ENCODE results near the gene PPFIA2.
"Not testable (repeated sequence)": the region's sequence is repeated elsewhere in the genome, so short reads cannot be mapped to it uniquely, and the experiment has no call there.

The PPFIA2 gene

DNA sequence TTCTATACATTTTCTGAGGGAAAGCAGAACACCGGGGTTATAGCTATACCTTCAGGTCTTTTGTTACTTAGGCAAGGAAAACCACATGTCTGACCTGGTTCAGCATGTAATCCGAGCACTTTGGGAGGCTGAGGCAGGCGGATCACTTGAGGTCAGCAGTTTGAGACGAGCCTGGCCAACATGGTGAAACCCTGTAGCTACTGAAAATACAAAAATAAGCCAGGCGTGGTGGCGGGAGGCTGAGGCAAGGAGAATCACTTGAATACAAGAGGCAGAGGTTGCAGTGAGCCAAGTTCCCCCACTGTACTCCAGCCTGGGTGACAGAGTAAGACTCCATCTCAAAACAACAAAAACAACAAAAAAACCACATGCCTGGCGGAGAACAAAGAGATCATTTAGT lies 503.7 kb downstream of the PPFIA2 start:
- no peak for DNase-seq

DNA sequence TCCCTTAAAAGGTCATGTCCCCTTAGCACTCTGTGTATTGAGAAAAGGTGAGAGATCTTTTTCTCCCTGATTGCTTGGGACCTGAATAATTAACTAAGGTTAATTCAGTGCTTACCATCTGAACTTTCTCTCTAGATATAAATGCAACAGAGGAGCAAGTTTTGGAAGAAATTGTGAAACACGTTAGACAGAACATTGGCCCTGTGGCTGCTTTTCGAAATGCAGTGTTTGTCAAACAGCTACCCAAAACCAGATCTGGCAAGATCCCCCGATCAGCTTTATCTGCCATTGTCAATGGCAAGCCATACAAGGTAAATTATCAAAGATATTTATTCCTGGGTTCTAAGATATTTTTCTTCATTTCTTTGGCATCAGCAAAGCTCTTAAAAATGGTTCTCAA lies 505.8 kb downstream of the PPFIA2 start:
- DNase-seq = no peak

GRCh38 chr12:81252228-81252627 lies 506.9 kb downstream of the PPFIA2 start:
- DNase-seq = no peak

GRCh38 chr12:81249976-81250375 lies 509.2 kb downstream of the PPFIA2 start:
- no peak for DNase-seq

GRCh38 chr12:81245907-81246570 lies 513.1 kb downstream of the PPFIA2 start:
- no peak for DNase-seq

GRCh38 chr12:81245458-81245857 lies 513.7 kb downstream of the PPFIA2 start:
- DNase-seq = no peak

- DNase-seq = no peak
These were observed 527.4 kb downstream of the PPFIA2 start for GRCh38 chr12:81231574-81232368.

DNA sequence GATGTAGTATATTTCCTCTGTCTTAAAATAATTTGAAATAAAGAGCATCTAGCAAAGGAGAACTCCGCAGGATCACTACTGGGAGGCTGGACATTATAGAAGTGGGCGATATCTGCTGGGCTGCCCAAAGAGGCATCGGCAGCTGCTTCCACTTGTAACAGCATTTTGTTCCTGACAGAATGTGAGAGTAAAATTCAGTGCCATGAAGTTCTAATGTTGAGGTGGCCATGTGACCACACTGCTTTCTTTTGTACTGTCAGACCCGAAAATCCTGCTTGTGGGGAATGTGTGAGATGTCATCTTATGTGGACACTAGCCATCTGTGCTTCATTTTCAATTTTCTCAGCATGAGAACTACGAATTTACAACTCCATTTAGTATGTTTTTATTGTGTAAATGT lies 529.4 kb downstream of the PPFIA2 start:
- DNase-seq = no peak

DNA sequence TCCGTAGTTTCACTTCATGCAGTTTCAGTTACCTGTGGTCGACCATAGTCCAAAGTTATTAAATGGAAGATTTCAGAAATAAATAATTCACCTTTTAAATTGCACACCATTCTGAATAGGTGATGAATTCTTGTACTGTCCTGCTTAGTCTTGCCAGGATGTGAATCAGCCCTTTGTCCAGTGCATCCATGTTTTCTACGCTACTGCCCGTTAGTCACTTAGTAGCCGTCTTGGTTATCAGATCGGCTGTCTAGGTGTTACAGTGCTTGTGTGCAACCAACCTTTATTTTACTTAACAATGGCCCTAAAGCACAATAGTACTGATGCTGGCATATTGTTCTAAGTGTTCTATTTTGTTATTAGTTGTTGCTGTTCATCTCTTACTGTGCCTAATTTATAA lies 534.5 kb downstream of the PPFIA2 start:
- DNase-seq = no peak

GRCh38 chr12:81222846-81223592 lies 536.1 kb downstream of the PPFIA2 start:
- no peak for DNase-seq

DNA sequence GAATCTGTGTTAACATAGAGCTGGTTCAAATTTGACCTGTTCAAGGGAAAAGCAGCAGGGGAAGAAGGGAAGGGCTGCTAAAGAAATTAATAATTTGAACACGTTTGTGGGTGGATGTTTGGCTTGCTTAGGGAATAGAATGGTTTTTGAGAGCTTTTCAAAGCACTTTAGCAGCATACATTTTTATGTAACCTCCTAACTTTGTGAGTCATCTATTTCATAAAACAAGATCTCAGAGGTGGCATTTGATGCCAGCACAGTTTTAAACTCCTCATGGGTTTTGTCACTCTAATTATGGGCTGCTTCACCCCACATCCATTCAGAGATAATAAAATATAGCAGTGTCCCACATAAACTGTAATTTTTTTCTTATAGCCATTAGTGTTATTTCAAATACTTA lies 537.5 kb downstream of the PPFIA2 start:
- no peak for DNase-seq

DNA sequence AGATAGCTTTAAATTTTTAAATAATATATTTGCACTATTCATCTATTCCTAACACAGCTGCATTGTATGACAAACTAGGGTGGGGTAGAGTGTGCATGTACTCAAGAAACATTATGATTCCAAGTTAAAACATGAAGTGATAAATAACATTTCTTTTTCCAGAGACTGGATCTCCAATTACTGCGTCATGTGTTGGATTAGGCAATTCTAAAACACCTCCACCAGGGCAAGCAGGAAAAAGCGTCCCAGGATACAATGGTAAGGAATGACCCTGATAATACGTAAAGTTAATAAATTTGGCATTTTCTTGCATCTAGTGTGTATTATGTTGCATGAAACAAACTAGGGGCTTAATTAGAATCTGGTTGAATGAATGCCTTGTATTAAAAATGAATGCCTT lies 542.4 kb downstream of the PPFIA2 start:
- no peak for DNase-seq

GRCh38 chr12:81212996-81213696 lies 546.0 kb downstream of the PPFIA2 start:
- DNase-seq = no peak

GRCh38 chr12:81211306-81211705 lies 547.8 kb downstream of the PPFIA2 start:
- no peak for DNase-seq

GRCh38 chr12:81209772-81210225 lies 549.4 kb downstream of the PPFIA2 start:
- not testable (repeated sequence) for DNase-seq

DNA sequence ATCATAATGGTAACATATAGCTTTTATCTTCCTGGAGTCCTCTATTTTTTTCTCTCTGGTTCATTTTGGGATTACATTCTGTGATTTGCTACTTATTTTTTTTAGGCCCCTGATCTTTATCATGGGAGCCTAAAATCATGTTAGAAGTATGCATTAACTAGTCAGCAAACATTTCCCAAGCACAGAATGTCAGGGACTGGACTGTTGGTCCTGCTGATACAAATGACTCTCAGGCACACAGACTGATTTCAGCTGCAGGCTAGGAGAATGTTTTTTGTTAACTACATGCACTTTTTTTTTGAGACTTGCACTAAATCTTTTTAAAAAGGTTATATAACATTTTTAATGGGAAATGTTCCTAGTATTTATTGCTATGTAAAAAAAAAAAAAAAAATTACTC lies 550.1 kb downstream of the PPFIA2 start:
- no peak for DNase-seq

- DNase-seq = no peak
These were observed 550.8 kb downstream of the PPFIA2 start for GRCh38 chr12:81208187-81208911.
